ENCODE measurements around the gene PPP4R4. TPM values are rescaled to one million over a fixed set of nuclear protein-coding genes. Genes with fewer than 3 reads are reported as not detected.
"Not testable (repeated sequence)": the region's sequence is repeated elsewhere in the genome, so short reads cannot be mapped to it uniquely, and the experiment has no call there.

The PPP4R4 gene
- total RNA-seq, 1 experiment from 2014 or later = 1.1 TPM

DNA sequence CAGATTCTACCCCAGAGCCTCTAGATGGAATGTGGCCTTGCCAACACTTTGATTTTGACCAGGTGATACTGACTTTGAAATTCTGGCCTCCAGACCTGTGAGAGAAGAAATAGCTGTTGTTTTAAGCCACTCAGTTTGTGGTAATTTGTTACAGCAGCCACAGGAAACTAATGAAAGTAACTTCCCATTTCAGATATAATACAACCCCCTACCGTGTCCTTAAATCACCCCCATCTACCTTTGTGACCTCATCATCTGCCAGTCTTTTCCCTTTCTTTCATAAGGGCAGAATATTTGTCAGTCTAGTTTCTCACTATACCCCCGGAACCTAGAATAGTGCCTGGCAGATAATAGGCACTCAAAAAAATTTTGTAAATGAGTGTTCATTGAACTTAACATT is 39.6 kb downstream of the PPP4R4 start:
- no TSS peak for BruUV-seq (replicated peaks)
- H3K36me3 ChIP-seq (ENCODE audit: control insufficient read depth, insufficient read depth, low read length) = no peaks in the 10 kb centered on the region
- in situ Hi-C loops (cut with HindIII; ENCODE audit: low pct_unique_long_range_greater_than_20kb, low sequenced_read_pairs) = no loop called here
- no peak for ATAC-seq
- H3K4me3 ChIP-seq (ENCODE audit: low read depth in 2 of 2, low read length in 2 of 2) = no peak overlapping the region
- no peaks in the 10 kb centered on the region for H3K27me3 ChIP-seq (ENCODE audit: control insufficient read depth, insufficient read depth, low read length)
- no peak for DNase-seq (ENCODE audit: low read depth, low spot score)
- ChIA-PET CTCF (no interaction called here), POLR2A (no interaction called here)
- peaks cover 3% of the 10 kb centered on the region; the same call in 1 of the 2 replicates for H3K9me3 ChIP-seq (ENCODE audit: control insufficient read depth, insufficient read depth, low read depth, low read length)
- no peaks in the 10 kb centered on the region for H3K4me1 ChIP-seq (ENCODE audit: control insufficient read depth, insufficient read depth, low read length)
- intact Hi-C loops (cut with micrococcal nuclease; ENCODE audit: unreplicated experiment) = no loop called here
- no peak overlapping the region for H3K27ac ChIP-seq (ENCODE audit: low read length)
- TF ChIP-seq SIN3A (IDR thresholded peaks at IDR 0.05; ENCODE audit: borderline replicate concordance, insufficient read depth, low read depth, low read length) (no peak), TCF7L2 (IDR thresholded peaks at IDR 0.05; ENCODE audit: low read depth, low read length) (no peak), POLR2AphosphoS5 (IDR thresholded peaks at IDR 0.05; ENCODE audit: low read depth, low read length) (no peak)
- TF ChIP-seq, protein P1, sequence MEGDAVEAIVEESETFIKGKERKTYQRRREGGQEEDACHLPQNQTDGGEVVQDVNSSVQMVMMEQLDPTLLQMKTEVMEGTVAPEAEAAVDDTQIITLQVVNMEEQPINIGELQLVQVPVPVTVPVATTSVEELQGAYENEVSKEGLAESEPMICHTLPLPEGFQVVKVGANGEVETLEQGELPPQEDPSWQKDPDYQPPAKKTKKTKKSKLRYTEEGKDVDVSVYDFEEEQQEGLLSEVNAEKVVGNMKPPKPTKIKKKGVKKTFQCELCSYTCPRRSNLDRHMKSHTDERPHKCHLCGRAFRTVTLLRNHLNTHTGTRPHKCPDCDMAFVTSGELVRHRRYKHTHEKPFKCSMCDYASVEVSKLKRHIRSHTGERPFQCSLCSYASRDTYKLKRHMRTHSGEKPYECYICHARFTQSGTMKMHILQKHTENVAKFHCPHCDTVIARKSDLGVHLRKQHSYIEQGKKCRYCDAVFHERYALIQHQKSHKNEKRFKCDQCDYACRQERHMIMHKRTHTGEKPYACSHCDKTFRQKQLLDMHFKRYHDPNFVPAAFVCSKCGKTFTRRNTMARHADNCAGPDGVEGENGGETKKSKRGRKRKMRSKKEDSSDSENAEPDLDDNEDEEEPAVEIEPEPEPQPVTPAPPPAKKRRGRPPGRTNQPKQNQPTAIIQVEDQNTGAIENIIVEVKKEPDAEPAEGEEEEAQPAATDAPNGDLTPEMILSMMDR (IDR thresholded peaks at IDR 0.05) = no peak
- TF ChIP-seq, protein P2, sequence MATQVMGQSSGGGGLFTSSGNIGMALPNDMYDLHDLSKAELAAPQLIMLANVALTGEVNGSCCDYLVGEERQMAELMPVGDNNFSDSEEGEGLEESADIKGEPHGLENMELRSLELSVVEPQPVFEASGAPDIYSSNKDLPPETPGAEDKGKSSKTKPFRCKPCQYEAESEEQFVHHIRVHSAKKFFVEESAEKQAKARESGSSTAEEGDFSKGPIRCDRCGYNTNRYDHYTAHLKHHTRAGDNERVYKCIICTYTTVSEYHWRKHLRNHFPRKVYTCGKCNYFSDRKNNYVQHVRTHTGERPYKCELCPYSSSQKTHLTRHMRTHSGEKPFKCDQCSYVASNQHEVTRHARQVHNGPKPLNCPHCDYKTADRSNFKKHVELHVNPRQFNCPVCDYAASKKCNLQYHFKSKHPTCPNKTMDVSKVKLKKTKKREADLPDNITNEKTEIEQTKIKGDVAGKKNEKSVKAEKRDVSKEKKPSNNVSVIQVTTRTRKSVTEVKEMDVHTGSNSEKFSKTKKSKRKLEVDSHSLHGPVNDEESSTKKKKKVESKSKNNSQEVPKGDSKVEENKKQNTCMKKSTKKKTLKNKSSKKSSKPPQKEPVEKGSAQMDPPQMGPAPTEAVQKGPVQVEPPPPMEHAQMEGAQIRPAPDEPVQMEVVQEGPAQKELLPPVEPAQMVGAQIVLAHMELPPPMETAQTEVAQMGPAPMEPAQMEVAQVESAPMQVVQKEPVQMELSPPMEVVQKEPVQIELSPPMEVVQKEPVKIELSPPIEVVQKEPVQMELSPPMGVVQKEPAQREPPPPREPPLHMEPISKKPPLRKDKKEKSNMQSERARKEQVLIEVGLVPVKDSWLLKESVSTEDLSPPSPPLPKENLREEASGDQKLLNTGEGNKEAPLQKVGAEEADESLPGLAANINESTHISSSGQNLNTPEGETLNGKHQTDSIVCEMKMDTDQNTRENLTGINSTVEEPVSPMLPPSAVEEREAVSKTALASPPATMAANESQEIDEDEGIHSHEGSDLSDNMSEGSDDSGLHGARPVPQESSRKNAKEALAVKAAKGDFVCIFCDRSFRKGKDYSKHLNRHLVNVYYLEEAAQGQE (IDR thresholded peaks at IDR 0.05; ENCODE audit: insufficient read depth in 1 of 2, low read depth in 2 of 2, low read length in 1 of 2) = no peak

DNA sequence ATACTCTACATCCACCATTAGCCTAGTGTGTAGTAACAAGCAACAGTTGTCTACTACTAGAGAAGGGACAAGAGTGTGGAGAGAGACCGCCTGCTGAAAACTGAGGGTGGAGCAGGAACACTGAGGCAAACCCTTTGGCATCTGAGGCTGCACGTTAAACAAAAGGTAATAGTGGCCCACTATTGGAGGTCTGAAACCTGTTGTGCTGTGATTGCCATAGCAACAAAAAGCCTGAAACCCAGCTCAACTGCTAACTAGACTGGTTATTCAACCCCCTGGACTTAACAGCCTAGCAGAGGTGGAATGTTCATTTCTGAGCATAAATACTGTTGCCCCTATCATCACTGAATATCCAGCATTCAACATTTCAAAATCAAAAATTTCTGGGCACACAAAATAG is 43.0 kb downstream of the PPP4R4 start:
- in situ Hi-C loops (cut with HindIII; ENCODE audit: low pct_unique_long_range_greater_than_20kb, low sequenced_read_pairs) = no loop called here
- Histone ChIP-seq H3K27ac (ENCODE audit: low read length) (no peak overlapping the region), H3K36me3 (ENCODE audit: control insufficient read depth, insufficient read depth, low read length) (no peaks in the 10 kb centered on the region), H3K4me3 (ENCODE audit: low read depth in 2 of 2, low read length in 2 of 2) (no peak overlapping the region), H3K27me3 (ENCODE audit: control insufficient read depth, insufficient read depth, low read length) (no peaks in the 10 kb centered on the region), H3K4me1 (ENCODE audit: control insufficient read depth, insufficient read depth, low read length) (no peaks in the 10 kb centered on the region), H3K9me3 (ENCODE audit: control insufficient read depth, insufficient read depth, low read depth, low read length) (peaks cover 3% of the 10 kb centered on the region; the same call in 1 of the 2 replicates)
- no TSS peak for BruUV-seq (replicated peaks)
- intact Hi-C loops (cut with micrococcal nuclease; ENCODE audit: unreplicated experiment) = no loop called here
- ChIA-PET CTCF (no interaction called here), POLR2A (no interaction called here)
- TF ChIP-seq, protein P1 (IDR thresholded peaks at IDR 0.05) = no peak
- TF ChIP-seq TCF7L2 (IDR thresholded peaks at IDR 0.05; ENCODE audit: low read depth, low read length) (no peak), POLR2AphosphoS5 (IDR thresholded peaks at IDR 0.05; ENCODE audit: low read depth, low read length) (no peak), SIN3A (IDR thresholded peaks at IDR 0.05; ENCODE audit: borderline replicate concordance, insufficient read depth, low read depth, low read length) (no peak)
- TF ChIP-seq, protein P2 (IDR thresholded peaks at IDR 0.05; ENCODE audit: insufficient read depth in 1 of 2, low read depth in 2 of 2, low read length in 1 of 2) = no peak
- DNase-seq (ENCODE audit: low read depth, low spot score) (no peak), ATAC-seq (no peak)

DNA sequence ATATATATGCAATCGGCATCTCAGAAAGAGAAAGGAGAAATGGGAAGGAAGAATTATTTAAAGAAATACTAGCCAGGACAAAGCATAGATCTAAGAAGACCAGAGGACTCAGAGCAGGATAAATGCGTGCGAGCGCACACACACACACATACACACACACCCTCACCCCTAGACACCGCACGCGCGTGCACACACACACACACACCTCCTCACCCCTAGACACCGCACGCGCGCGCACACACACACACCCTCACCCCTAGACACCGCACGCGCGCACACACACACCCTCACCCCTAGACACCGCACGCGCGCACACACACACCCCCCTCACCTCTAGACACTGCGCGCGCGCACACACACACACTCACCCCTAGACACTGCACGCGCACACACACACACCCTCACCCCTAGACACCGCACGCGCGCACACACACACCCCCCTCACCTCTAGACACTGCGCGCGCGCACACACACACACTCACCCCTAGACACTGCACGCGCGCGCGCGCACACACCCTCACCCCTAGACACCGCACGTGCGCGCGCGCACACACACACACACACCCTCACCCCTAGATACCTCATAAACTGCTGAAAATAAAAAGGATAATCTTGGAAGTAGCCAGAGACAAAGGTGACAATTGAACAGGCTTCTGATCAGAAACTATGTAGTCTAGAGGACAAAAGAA is 44.2 kb downstream of the PPP4R4 start:
- POLR2A ChIA-PET; H3K4me3 ChIP-seq (ENCODE audit: low read depth in 2 of 2, low read length in 2 of 2); H3K36me3 ChIP-seq (ENCODE audit: control insufficient read depth, insufficient read depth, low read length); in situ Hi-C loops (cut with HindIII; ENCODE audit: low pct_unique_long_range_greater_than_20kb, low sequenced_read_pairs); ATAC-seq; DNase-seq (ENCODE audit: low read depth, low spot score); CTCF ChIA-PET; H3K27me3 ChIP-seq (ENCODE audit: control insufficient read depth, insufficient read depth, low read length); intact Hi-C loops (cut with micrococcal nuclease; ENCODE audit: unreplicated experiment); H3K4me1 ChIP-seq (ENCODE audit: control insufficient read depth, insufficient read depth, low read length); BruUV-seq (replicated peaks); H3K27ac ChIP-seq (ENCODE audit: low read length); H3K9me3 ChIP-seq (ENCODE audit: control insufficient read depth, insufficient read depth, low read depth, low read length): not testable (repeated sequence)
